Measurements from ENCODE around the gene RSPO1. TPM values are rescaled to one million over a fixed set of nuclear protein-coding genes. Genes with fewer than 3 reads are reported as not detected.

RSPO1 gene
- total and polyA plus RNA-seq, 2 of the 4 experiments (the other 2 are of a cell fraction): not detected

DNA sequence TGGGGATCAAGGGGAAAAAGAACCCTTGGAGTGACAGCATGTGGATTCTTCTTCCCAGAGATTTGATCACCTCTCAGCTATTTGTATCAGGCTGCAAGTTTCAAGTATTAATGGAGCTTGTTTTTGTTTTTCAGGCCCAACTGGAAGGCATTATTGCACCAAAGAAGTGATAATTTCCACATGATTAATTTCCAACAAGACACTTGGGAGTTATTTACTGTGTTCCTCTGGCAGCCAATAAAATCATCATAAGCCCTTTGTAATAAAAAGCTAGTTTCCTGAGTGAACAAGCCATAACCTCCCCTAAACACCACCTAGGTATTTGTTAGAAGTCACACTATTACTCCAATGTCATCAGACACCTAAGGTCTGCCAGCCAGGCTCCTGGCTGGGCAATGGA lies 69.8 kb downstream of the RSPO1 start:
- Histone ChIP-seq H2BK120ac (ENCODE audit: low read depth, low read length) (no peak overlapping the region), H3K4me1 (ENCODE audit: control insufficient read depth, insufficient read depth, low read length) (no peaks in the 10 kb centered on the region), H3K14ac (replicated peaks; ENCODE audit: low read depth, low read length) (no peak overlapping the region), H3K9me3 (ENCODE audit: control insufficient read depth, insufficient read depth, low read length) (no peaks in the 10 kb centered on the region), H2AK5ac (ENCODE audit: low read depth, low read length) (no peak overlapping the region), H3K9me1 (ENCODE audit: insufficient read depth, low read length) (no peaks in the 10 kb centered on the region), H3K4me2 (ENCODE audit: low read depth, low read length) (no peak overlapping the region), H2BK15ac (ENCODE audit: low read depth, low read length) (no peak overlapping the region), H3K23ac (ENCODE audit: low read depth, low read length) (no peak overlapping the region), H3K79me1 (ENCODE audit: low read depth in 1 of 2, low read length in 2 of 2) (peaks cover 7 to 9% of the 10 kb centered on the region in 2 experiments; a peak in 2 of 4 replicates), H2AK9ac (replicated peaks; ENCODE audit: low read depth, low read length, poor library complexity) (no peak overlapping the region), H3K27ac (ENCODE audit: insufficient read depth, low read length) (no peak overlapping the region), H3K56ac (ENCODE audit: extremely low read depth, insufficient read depth, low read length) (no peak overlapping the region), H3K4me3 (ENCODE audit: insufficient read depth, low read depth, low read length) (no peak overlapping the region), H4K91ac (ENCODE audit: insufficient read depth, low read depth, low read length) (no peak overlapping the region), H2BK20ac (ENCODE audit: low read depth, low read length) (no peak overlapping the region), H3K9ac (ENCODE audit: low read depth, low read length) (no peak overlapping the region), H2BK5ac (ENCODE audit: low read depth, low read length, poor library complexity, severe bottlenecking) (no peak overlapping the region), H3K4ac (ENCODE audit: low read depth, low read length) (no peak overlapping the region), H3K18ac (ENCODE audit: low read depth, low read length) (no peak overlapping the region), H3K27me3 (ENCODE audit: control insufficient read depth, insufficient read depth, low read length) (no peaks in the 10 kb centered on the region), H2AFZ (replicated peaks; ENCODE audit: low read length, poor library complexity) (no peak overlapping the region), H4K8ac (ENCODE audit: low read depth in 2 of 2, low read length in 2 of 2) (no peak overlapping the region), H4K20me1 (ENCODE audit: insufficient read depth, low read length) (no peaks in the 10 kb centered on the region; the same call in 1 of the 2 replicates), H4K5ac (ENCODE audit: low read depth, low read length) (no peak overlapping the region), H3K36me3 (ENCODE audit: control insufficient read depth, insufficient read depth, low read length) (peaks cover 40% of the 10 kb centered on the region)
- dilution Hi-C loops (cut with HindIII; ENCODE audit: low sequenced_read_pairs, unreplicated experiment) (no loop called here), in situ Hi-C loops (cut with MboI; ENCODE audit: low sequenced_read_pairs) (no loop called here), intact Hi-C loops (cut with micrococcal nuclease) (no loop called here)
- CTCF ChIA-PET: no interaction called here
- POLR2A ChIA-PET (ENCODE audit: unreplicated experiment): no interaction called here
- no peak for TF ChIP-seq MXI1 (IDR thresholded peaks at IDR 0.05; ENCODE audit: borderline replicate concordance, low read depth, low read length)
- no peak for TF ChIP-seq MAZ (IDR thresholded peaks at IDR 0.05; ENCODE audit: borderline replicate concordance, low read depth, low read length)
- no peak for TF ChIP-seq NFE2L2 (IDR thresholded peaks at IDR 0.05; ENCODE audit: low read depth, low read length)
- TF ChIP-seq FOS (IDR thresholded peaks at IDR 0.05; ENCODE audit: low read depth, low read length): no peak
- no peak for TF ChIP-seq RAD21 (IDR thresholded peaks at IDR 0.05; ENCODE audit: low read length)
- no peak for TF ChIP-seq ELK1 (IDR thresholded peaks at IDR 0.05; ENCODE audit: borderline replicate concordance, low read depth, low read length)
- TF ChIP-seq RFX5 (IDR thresholded peaks at IDR 0.05; ENCODE audit: low read depth, low read length): no peak
- TF ChIP-seq POLR2A (IDR thresholded peaks at IDR 0.05; ENCODE audit: low read depth, low read length): no peak
- TF ChIP-seq BHLHE40 (IDR thresholded peaks at IDR 0.05; ENCODE audit: low read depth, low read length): no peak
- ATAC-seq (ENCODE audit: low read depth) (no peak), DNase-seq (no peak)
- BruUV-seq (replicated peaks): no TSS peak

Data from IMR-90 (cell line).